Measurements from ENCODE around the gene GLTPD2. TPM values are rescaled to one million over a fixed set of nuclear protein-coding genes. Genes with fewer than 3 reads are reported as not detected.

GLTPD2 gene
- total RNA-seq, 1 donor = not detected

- H3K4me3 ChIP-seq (ENCODE audit: insufficient read depth, low read length) = no peak overlapping the region
- H4K20me1 ChIP-seq (ENCODE audit: insufficient read depth, low read length) = no peaks in the 10 kb centered on the region
- no peak for DNase-seq (ENCODE audit: insufficient read length, low spot score, missing footprints)
- no peaks in the 10 kb centered on the region for H3K79me2 ChIP-seq (ENCODE audit: insufficient read depth, low read length)
- H3K4me1 ChIP-seq (ENCODE audit: insufficient read depth, low read length) = no peaks in the 10 kb centered on the region
- no peak overlapping the region for H3K27ac ChIP-seq (ENCODE audit: low read depth, low read length)
- H3K27me3 ChIP-seq (ENCODE audit: insufficient read depth, low read length) = no peaks in the 10 kb centered on the region
- no peak for TF ChIP-seq CTCF (IDR thresholded peaks at IDR 0.05; ENCODE audit: extremely low read depth, low read depth, low read length)
- no peak overlapping the region for H2AFZ ChIP-seq (ENCODE audit: low read length)
- no peaks in the 10 kb centered on the region for H3K9me3 ChIP-seq (ENCODE audit: low read depth, low read length)
- no peak overlapping the region for H3K4me2 ChIP-seq (ENCODE audit: insufficient read depth, low read length)
- H3K36me3 ChIP-seq (ENCODE audit: insufficient read depth, low read length) = peaks cover 6% of the 10 kb centered on the region
Measured at GRCh38 chr17:4816826-4817225, 28.1 kb downstream of the GLTPD2 start.

GRCh38 chr17:4818276-4818675 lies 29.5 kb downstream of the GLTPD2 start:
- H3K36me3 ChIP-seq (ENCODE audit: insufficient read depth, low read length) = peaks cover 6% of the 10 kb centered on the region
- no peak for TF ChIP-seq CTCF (IDR thresholded peaks at IDR 0.05; ENCODE audit: extremely low read depth, low read depth, low read length)
- H3K27ac ChIP-seq (ENCODE audit: low read depth, low read length) = no peak overlapping the region
- H3K4me3 ChIP-seq (ENCODE audit: insufficient read depth, low read length) = no peak overlapping the region
- no peaks in the 10 kb centered on the region for H3K27me3 ChIP-seq (ENCODE audit: insufficient read depth, low read length)
- no peak for DNase-seq (ENCODE audit: insufficient read length, low spot score, missing footprints)
- no peaks in the 10 kb centered on the region for H3K79me2 ChIP-seq (ENCODE audit: insufficient read depth, low read length)
- H3K9me3 ChIP-seq (ENCODE audit: low read depth, low read length) = no peaks in the 10 kb centered on the region
- H2AFZ ChIP-seq (ENCODE audit: low read length) = no peak overlapping the region
- H3K4me2 ChIP-seq (ENCODE audit: insufficient read depth, low read length) = no peak overlapping the region
- no peaks in the 10 kb centered on the region for H3K4me1 ChIP-seq (ENCODE audit: insufficient read depth, low read length)
- no peaks in the 10 kb centered on the region for H4K20me1 ChIP-seq (ENCODE audit: insufficient read depth, low read length)

- H3K36me3 ChIP-seq (ENCODE audit: insufficient read depth, low read length) = no peaks in the 10 kb centered on the region
- no peaks in the 10 kb centered on the region for H3K4me1 ChIP-seq (ENCODE audit: insufficient read depth, low read length)
- DNase-seq (ENCODE audit: insufficient read length, low spot score, missing footprints) = peak; percentile 29
- no peaks in the 10 kb centered on the region for H4K20me1 ChIP-seq (ENCODE audit: insufficient read depth, low read length)
- H3K4me2 ChIP-seq (ENCODE audit: insufficient read depth, low read length) = no peak overlapping the region
- H3K79me2 ChIP-seq (ENCODE audit: insufficient read depth, low read length) = no peaks in the 10 kb centered on the region
- no peak overlapping the region for H3K4me3 ChIP-seq (ENCODE audit: insufficient read depth, low read length)
- no peaks in the 10 kb centered on the region for H3K9me3 ChIP-seq (ENCODE audit: low read depth, low read length)
- no peak overlapping the region for H2AFZ ChIP-seq (ENCODE audit: low read length)
- H3K27ac ChIP-seq (ENCODE audit: low read depth, low read length) = no peak overlapping the region
- TF ChIP-seq CTCF (IDR thresholded peaks at IDR 0.05; ENCODE audit: extremely low read depth, low read depth, low read length) = no peak
- H3K27me3 ChIP-seq (ENCODE audit: insufficient read depth, low read length) = no peaks in the 10 kb centered on the region
Measured at GRCh38 chr17:4822835-4823234, 34.1 kb downstream of the GLTPD2 start.

GRCh38 chr17:4823373-4824089 lies 34.8 kb downstream of the GLTPD2 start:
- peak; percentile 2 for DNase-seq (ENCODE audit: insufficient read length, low spot score, missing footprints)
- no peak overlapping the region for H2AFZ ChIP-seq (ENCODE audit: low read length)
- H3K27ac ChIP-seq (ENCODE audit: low read depth, low read length) = no peak overlapping the region
- no peak overlapping the region for H3K4me2 ChIP-seq (ENCODE audit: insufficient read depth, low read length)
- no peaks in the 10 kb centered on the region for H3K79me2 ChIP-seq (ENCODE audit: insufficient read depth, low read length)
- H3K36me3 ChIP-seq (ENCODE audit: insufficient read depth, low read length) = no peaks in the 10 kb centered on the region
- no peaks in the 10 kb centered on the region for H4K20me1 ChIP-seq (ENCODE audit: insufficient read depth, low read length)
- no peak for TF ChIP-seq CTCF (IDR thresholded peaks at IDR 0.05; ENCODE audit: extremely low read depth, low read depth, low read length)
- H3K9me3 ChIP-seq (ENCODE audit: low read depth, low read length) = no peaks in the 10 kb centered on the region
- H3K27me3 ChIP-seq (ENCODE audit: insufficient read depth, low read length) = no peaks in the 10 kb centered on the region
- H3K4me3 ChIP-seq (ENCODE audit: insufficient read depth, low read length) = no peak overlapping the region
- H3K4me1 ChIP-seq (ENCODE audit: insufficient read depth, low read length) = no peaks in the 10 kb centered on the region

Data from osteoblast (primary cell).